Sigmoid colon (tissue), 4 donors: ENCODE results near the gene BTBD9.

Experiments used
- POLR2AphosphoS5 ChIP-seq, 4 donors: sonication (generic); formaldehyde crosslinking; IDR thresholded peaks; one replicate each; pipeline ENCODE4 v1.6.1; 2017; ENCODE audit warnings: antibody characterized with exemption in 4 of 4
- TF ChIP-seq, protein P1 (sequence below), 4 experiments: fragments of 450-650 bp in 3 of 4; fragments of 200-600 bp in 1 of 4; IDR thresholded peaks; one replicate each; pipeline ENCODE4 v1.5.1; 2016 to 2019; ENCODE audit warnings: antibody characterized with exemption in 4 of 4, mild to moderate bottlenecking in 3 of 4, moderate library complexity in 2 of 4

DNA sequence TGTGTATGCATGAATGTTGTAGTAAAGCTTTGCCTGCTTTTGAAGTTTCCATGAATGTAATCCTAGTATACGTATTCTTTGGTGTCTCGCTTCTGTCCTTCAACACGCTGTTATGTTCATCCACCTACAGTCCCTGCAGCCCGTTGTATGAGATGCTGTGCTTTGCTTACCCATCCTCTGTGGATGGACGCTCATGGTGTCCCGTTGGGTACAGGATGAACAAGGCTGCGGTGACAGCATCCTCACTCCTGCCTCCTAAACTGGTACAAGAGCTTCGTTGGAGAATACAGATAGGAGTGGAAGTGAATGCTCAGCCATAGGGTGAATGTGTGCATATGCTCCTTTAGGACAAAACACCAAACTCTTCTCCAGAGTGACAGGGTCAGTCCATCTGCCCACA lies 454.0 kb downstream of the BTBD9 start:
- TF ChIP-seq, protein P1, sequence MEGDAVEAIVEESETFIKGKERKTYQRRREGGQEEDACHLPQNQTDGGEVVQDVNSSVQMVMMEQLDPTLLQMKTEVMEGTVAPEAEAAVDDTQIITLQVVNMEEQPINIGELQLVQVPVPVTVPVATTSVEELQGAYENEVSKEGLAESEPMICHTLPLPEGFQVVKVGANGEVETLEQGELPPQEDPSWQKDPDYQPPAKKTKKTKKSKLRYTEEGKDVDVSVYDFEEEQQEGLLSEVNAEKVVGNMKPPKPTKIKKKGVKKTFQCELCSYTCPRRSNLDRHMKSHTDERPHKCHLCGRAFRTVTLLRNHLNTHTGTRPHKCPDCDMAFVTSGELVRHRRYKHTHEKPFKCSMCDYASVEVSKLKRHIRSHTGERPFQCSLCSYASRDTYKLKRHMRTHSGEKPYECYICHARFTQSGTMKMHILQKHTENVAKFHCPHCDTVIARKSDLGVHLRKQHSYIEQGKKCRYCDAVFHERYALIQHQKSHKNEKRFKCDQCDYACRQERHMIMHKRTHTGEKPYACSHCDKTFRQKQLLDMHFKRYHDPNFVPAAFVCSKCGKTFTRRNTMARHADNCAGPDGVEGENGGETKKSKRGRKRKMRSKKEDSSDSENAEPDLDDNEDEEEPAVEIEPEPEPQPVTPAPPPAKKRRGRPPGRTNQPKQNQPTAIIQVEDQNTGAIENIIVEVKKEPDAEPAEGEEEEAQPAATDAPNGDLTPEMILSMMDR (IDR thresholded peaks at IDR 0.05): no peak
- no peak for TF ChIP-seq POLR2AphosphoS5 (IDR thresholded peaks at IDR 0.05)
